ENCODE results near the gene RFLNA.

- TF ChIP-seq, protein P1, sequence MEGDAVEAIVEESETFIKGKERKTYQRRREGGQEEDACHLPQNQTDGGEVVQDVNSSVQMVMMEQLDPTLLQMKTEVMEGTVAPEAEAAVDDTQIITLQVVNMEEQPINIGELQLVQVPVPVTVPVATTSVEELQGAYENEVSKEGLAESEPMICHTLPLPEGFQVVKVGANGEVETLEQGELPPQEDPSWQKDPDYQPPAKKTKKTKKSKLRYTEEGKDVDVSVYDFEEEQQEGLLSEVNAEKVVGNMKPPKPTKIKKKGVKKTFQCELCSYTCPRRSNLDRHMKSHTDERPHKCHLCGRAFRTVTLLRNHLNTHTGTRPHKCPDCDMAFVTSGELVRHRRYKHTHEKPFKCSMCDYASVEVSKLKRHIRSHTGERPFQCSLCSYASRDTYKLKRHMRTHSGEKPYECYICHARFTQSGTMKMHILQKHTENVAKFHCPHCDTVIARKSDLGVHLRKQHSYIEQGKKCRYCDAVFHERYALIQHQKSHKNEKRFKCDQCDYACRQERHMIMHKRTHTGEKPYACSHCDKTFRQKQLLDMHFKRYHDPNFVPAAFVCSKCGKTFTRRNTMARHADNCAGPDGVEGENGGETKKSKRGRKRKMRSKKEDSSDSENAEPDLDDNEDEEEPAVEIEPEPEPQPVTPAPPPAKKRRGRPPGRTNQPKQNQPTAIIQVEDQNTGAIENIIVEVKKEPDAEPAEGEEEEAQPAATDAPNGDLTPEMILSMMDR (IDR thresholded peaks at IDR 0.05) = no peak
- no peak for TF ChIP-seq EZH2phosphoT487 (IDR thresholded peaks at IDR 0.05)
Observed at GRCh38 chr12:124270671-124271070, 24.2 kb upstream of the RFLNA start.
